ENCODE data around the gene WFDC10A. TPM values are rescaled to one million over a fixed set of nuclear protein-coding genes. Genes with fewer than 3 reads are reported as not detected.
A peak's percentile ranks its signal among the peaks of the same experiment; 100 is the strongest.

Gene WFDC10A
- total RNA-seq, 1 donor from 2014 or later, result not detected

GRCh38 chr20:45611054-45611453 lies 18.5 kb upstream of the WFDC10A start:
- TF ChIP-seq, protein P1, sequence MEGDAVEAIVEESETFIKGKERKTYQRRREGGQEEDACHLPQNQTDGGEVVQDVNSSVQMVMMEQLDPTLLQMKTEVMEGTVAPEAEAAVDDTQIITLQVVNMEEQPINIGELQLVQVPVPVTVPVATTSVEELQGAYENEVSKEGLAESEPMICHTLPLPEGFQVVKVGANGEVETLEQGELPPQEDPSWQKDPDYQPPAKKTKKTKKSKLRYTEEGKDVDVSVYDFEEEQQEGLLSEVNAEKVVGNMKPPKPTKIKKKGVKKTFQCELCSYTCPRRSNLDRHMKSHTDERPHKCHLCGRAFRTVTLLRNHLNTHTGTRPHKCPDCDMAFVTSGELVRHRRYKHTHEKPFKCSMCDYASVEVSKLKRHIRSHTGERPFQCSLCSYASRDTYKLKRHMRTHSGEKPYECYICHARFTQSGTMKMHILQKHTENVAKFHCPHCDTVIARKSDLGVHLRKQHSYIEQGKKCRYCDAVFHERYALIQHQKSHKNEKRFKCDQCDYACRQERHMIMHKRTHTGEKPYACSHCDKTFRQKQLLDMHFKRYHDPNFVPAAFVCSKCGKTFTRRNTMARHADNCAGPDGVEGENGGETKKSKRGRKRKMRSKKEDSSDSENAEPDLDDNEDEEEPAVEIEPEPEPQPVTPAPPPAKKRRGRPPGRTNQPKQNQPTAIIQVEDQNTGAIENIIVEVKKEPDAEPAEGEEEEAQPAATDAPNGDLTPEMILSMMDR (IDR thresholded peaks at IDR 0.05), result no peak
- peak; percentile 48 to 56 for ATAC-seq
- Histone ChIP-seq H3K36me3 (no peaks in the 10 kb centered on the region), H3K27ac (no peak overlapping the region), H3K27me3 (ENCODE audit: low read depth) (no peaks in the 10 kb centered on the region), H3K4me3 (no peak overlapping the region), H3K4me1 (no peaks in the 10 kb centered on the region), H3K9me3 (no peaks in the 10 kb centered on the region)
- intact Hi-C loops (cut with DNase I), result no loop called here
- no peak for DNase-seq

- ATAC-seq (no peak), DNase-seq (no peak)
- Histone ChIP-seq H3K4me1 (no peaks in the 10 kb centered on the region), H3K27me3 (ENCODE audit: low read depth) (no peaks in the 10 kb centered on the region), H3K4me3 (no peak overlapping the region), H3K9me3 (no peaks in the 10 kb centered on the region), H3K36me3 (no peaks in the 10 kb centered on the region), H3K27ac (no peak overlapping the region)
- TF ChIP-seq, protein P1 (IDR thresholded peaks at IDR 0.05), result no peak
- intact Hi-C loops (cut with DNase I), result no loop called here
Measured at GRCh38 chr20:45612314-45612713, 17.2 kb upstream of the WFDC10A start.

DNA sequence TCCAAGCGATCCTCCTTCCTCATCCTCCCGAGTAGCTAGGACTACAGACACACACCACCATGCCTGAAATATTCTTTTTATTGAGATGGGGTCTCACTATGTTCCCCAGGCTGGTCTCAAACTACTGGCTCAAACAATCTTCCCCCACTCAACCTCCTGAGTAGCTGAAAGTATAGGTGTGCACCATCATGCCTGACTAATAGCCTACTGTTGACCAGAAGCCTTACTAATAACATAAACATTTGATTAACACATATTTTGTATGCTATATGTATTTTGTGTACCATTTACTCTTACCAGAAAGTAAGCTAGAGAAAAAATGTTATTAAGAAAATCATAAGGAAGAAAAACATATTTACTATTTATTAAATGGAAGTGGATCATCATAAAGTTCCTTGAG lies 11.9 kb upstream of the WFDC10A start:
- no peaks in the 10 kb centered on the region for H3K4me1 ChIP-seq
- ATAC-seq, result no peak
- TF ChIP-seq, protein P1 (IDR thresholded peaks at IDR 0.05), result no peak
- H3K27ac ChIP-seq, result no peak overlapping the region
- H3K4me3 ChIP-seq, result no peak overlapping the region
- DNase-seq, result no peak
- no peaks in the 10 kb centered on the region for H3K36me3 ChIP-seq
- no peaks in the 10 kb centered on the region for H3K27me3 ChIP-seq (ENCODE audit: low read depth)
- H3K9me3 ChIP-seq, result no peaks in the 10 kb centered on the region
- intact Hi-C loops (cut with DNase I), result no loop called here

DNA sequence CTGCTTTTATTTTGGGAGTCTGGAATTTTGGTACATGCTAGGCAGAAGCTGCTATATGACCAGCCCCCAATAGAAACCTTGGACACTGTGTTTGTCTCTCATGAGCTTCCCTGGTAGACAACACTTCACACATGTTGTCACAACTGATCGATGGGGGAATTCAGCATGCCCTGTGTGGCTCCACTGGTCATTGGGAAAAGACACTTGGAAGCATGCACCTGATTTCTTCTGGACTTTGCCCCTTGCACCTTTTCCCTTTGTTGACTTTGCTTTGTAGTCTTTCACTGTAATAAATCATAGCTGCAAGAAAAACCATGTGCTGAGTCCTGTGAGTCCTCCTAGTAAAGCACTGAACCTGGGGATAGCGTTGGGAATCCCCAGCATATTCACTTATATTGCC lies 7.9 kb upstream of the WFDC10A start:
- Histone ChIP-seq H3K36me3 (no peaks in the 10 kb centered on the region), H3K27ac (no peak overlapping the region), H3K4me3 (no peak overlapping the region), H3K4me1 (no peaks in the 10 kb centered on the region), H3K9me3 (no peaks in the 10 kb centered on the region), H3K27me3 (ENCODE audit: low read depth) (no peaks in the 10 kb centered on the region)
- DNase-seq (no peak), ATAC-seq (no peak)
- TF ChIP-seq, protein P1 (IDR thresholded peaks at IDR 0.05), result no peak
- intact Hi-C loops (cut with DNase I), result no loop called here

- intact Hi-C loops (cut with DNase I), result no loop called here
- Histone ChIP-seq H3K4me3 (no peak overlapping the region), H3K27me3 (ENCODE audit: low read depth) (no peaks in the 10 kb centered on the region), H3K27ac (no peak overlapping the region), H3K9me3 (no peaks in the 10 kb centered on the region), H3K36me3 (no peaks in the 10 kb centered on the region), H3K4me1 (peaks cover 9% of the 10 kb centered on the region)
- TF ChIP-seq, protein P1 (IDR thresholded peaks at IDR 0.05), result no peak
- ATAC-seq, result no peak
- DNase-seq, result no peak
Measured at GRCh38 chr20:45626540-45626939, 3.0 kb upstream of the WFDC10A start.

- Histone ChIP-seq H3K27ac (no peak overlapping the region), H3K4me1 (peaks cover 9% of the 10 kb centered on the region), H3K36me3 (no peaks in the 10 kb centered on the region), H3K9me3 (no peaks in the 10 kb centered on the region), H3K4me3 (no peak overlapping the region), H3K27me3 (ENCODE audit: low read depth) (no peaks in the 10 kb centered on the region)
- DNase-seq (no peak), ATAC-seq (no peak)
- intact Hi-C loops (cut with DNase I), result no loop called here
- TF ChIP-seq, protein P1 (IDR thresholded peaks at IDR 0.05), result no peak
Measured at GRCh38 chr20:45630371-45630770, 832 bp downstream of the WFDC10A start.

All from lower lobe of right lung (tissue), 2 donors.